ENCODE measurements around the gene TBC1D9B. TPM values are rescaled to one million over a fixed set of nuclear protein-coding genes. Genes with fewer than 3 reads are reported as not detected.

Gene TBC1D9B
- total RNA-seq, 4 donors from 2014 or later, result 97.5 to 177 (median 116) TPM

DNA sequence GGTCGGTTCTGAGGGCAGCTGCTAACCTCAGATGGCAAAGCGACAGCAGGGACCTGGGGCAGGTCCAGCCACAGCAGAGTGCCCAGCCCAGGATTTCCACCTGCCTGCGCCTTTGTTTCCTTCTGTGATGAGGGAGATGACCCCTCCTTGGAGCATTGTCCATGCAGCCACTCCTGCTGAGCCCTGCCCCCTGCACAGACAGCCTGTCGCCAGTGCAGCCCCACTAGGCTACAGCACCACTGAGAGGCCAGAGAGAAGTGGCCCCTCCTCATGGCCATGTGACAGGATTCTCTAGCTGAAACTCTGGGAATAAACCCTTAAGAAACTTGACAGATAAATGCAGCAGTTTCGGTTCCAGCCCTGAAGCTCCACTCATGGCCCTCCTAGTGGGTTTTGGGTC, 38.6 kb downstream of the TBC1D9B start:
- no peak for TF ChIP-seq EP300 (IDR thresholded peaks at IDR 0.05)
- TF ChIP-seq POLR2AphosphoS5 (IDR thresholded peaks at IDR 0.05), result no peak
- no peak for TF ChIP-seq POLR2A (IDR thresholded peaks at IDR 0.05)
- no peak for TF ChIP-seq CTCF (IDR thresholded peaks at IDR 0.05)
- no peak overlapping the region for H3K27ac ChIP-seq
- H3K27me3 ChIP-seq, result no peaks in the 10 kb centered on the region
- 92% methylated on average over 4 of the region's 5 CpGs for WGBS
- H3K4me1 ChIP-seq, result peaks cover 3% of the 10 kb centered on the region
- DNase-seq (ENCODE audit: low spot score in 2 of 2), result no peak
- H3K36me3 ChIP-seq, result peaks cover 97% of the 10 kb centered on the region
- no peaks in the 10 kb centered on the region for H3K9me3 ChIP-seq
- no peak overlapping the region for H3K4me3 ChIP-seq

DNA sequence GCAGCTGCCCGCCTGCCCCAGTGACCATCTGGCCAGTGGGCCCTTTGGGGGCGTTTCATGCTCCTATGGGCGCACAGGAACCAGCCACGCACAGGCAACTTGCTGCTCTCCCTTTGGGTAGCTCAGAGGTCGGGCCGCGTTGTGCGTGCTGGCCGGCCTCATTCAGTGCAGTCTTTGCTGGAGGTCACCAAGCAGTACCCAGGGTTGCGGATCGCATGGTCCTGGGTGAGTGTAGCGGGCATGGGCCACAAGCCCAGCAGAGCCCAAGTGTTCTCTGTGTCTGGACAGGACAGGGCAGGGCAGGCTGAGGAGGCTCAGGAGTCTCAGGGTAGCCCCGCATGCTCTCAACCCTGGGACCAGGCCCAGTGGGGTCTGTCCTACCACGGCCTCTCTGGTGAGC, 39.2 kb downstream of the TBC1D9B start:
- no peak for TF ChIP-seq POLR2AphosphoS5 (IDR thresholded peaks at IDR 0.05)
- TF ChIP-seq CTCF (IDR thresholded peaks at IDR 0.05), result no peak
- TF ChIP-seq EP300 (IDR thresholded peaks at IDR 0.05), result no peak
- TF ChIP-seq POLR2A (IDR thresholded peaks at IDR 0.05), result no peak
- DNase-seq (ENCODE audit: low spot score in 2 of 2), result no peak
- peaks cover 3% of the 10 kb centered on the region for H3K4me1 ChIP-seq
- H3K4me3 ChIP-seq, result no peak overlapping the region
- H3K36me3 ChIP-seq, result peaks cover 97% of the 10 kb centered on the region
- WGBS, result 80% methylated on average over 1 of the region's 14 CpGs
- no peak overlapping the region for H3K27ac ChIP-seq
- no peaks in the 10 kb centered on the region for H3K9me3 ChIP-seq
- H3K27me3 ChIP-seq, result no peaks in the 10 kb centered on the region

DNA sequence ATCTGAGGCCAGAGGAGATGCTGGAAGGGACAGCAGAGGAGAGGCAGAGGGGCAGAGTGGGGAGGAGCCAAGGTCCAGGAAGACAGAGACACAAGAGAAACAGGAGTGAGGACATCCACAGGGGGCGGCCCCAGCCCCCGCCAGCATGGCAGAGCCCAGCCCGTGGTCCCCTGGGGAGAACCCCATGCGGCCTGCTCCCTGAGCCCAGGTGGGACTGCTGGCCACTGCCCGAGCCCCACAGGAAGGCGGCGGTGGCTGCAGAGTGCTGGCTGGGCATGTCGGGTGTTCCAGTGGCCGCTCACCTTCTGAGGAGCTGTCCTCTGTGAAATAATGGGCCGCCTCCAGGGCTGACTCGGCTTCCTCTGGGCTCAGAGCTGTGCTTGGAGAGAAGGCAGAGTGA, 40.2 kb downstream of the TBC1D9B start:
- Histone ChIP-seq H3K27me3 (no peaks in the 10 kb centered on the region), H3K4me3 (no peak overlapping the region), H3K36me3 (peaks cover 97% of the 10 kb centered on the region), H3K9me3 (no peaks in the 10 kb centered on the region), H3K4me1 (peaks cover 3% of the 10 kb centered on the region), H3K27ac (no peak overlapping the region)
- no peak for DNase-seq (ENCODE audit: low spot score in 2 of 2)
- no peak for TF ChIP-seq POLR2A (IDR thresholded peaks at IDR 0.05)
- no peak for TF ChIP-seq POLR2AphosphoS5 (IDR thresholded peaks at IDR 0.05)
- TF ChIP-seq CTCF (IDR thresholded peaks at IDR 0.05), result no peak
- TF ChIP-seq EP300 (IDR thresholded peaks at IDR 0.05), result no peak
- WGBS, result 93% methylated on average over 11 of the region's 11 CpGs

- H3K9me3 ChIP-seq, result no peaks in the 10 kb centered on the region
- WGBS, result 94% methylated on average over 6 of the region's 6 CpGs
- H3K27ac ChIP-seq, result no peak overlapping the region
- no peaks in the 10 kb centered on the region for H3K27me3 ChIP-seq
- H3K4me3 ChIP-seq, result no peak overlapping the region
- peaks cover 97% of the 10 kb centered on the region for H3K36me3 ChIP-seq
- no peak for DNase-seq (ENCODE audit: low spot score in 2 of 2)
- peaks cover 3% of the 10 kb centered on the region for H3K4me1 ChIP-seq
- TF ChIP-seq POLR2A (IDR thresholded peaks at IDR 0.05) (no peak), CTCF (IDR thresholded peaks at IDR 0.05) (no peak), POLR2AphosphoS5 (IDR thresholded peaks at IDR 0.05) (no peak), EP300 (IDR thresholded peaks at IDR 0.05) (no peak)
These were observed 40.6 kb downstream of the TBC1D9B start for GRCh38 chr5:179867079-179867465.

- TF ChIP-seq EP300 (IDR thresholded peaks at IDR 0.05), result no peak
- TF ChIP-seq POLR2AphosphoS5 (IDR thresholded peaks at IDR 0.05), result no peak
- no peak for TF ChIP-seq POLR2A (IDR thresholded peaks at IDR 0.05)
- TF ChIP-seq CTCF (IDR thresholded peaks at IDR 0.05), result no peak
- Histone ChIP-seq H3K4me1 (peaks cover 3% of the 10 kb centered on the region), H3K36me3 (peaks cover 98% of the 10 kb centered on the region), H3K27ac (no peak overlapping the region), H3K4me3 (no peak overlapping the region), H3K9me3 (no peaks in the 10 kb centered on the region), H3K27me3 (no peaks in the 10 kb centered on the region)
- peak in 1 of 2 donors; percentile 29 for DNase-seq (ENCODE audit: low spot score in 2 of 2)
- WGBS, result 69% methylated on average over 10 of the region's 21 CpGs
These were observed 41.2 kb downstream of the TBC1D9B start for GRCh38 chr5:179866241-179867078.
